Naive thymus-derived CD4-positive, alpha-beta T cell (primary cell): ENCODE data around the gene LRG1. TPM values are rescaled to one million over a fixed set of nuclear protein-coding genes. Genes with fewer than 3 reads are reported as not detected.
"Not testable (repeated sequence)": the region's sequence is repeated elsewhere in the genome, so short reads cannot be mapped to it uniquely, and the experiment has no call there.

ENCODE experiments used
- ATAC-seq: fragments of 150-1000 bp; cut with Tn5 transposase; 2 replicates; pipeline ENCODE4 v1.10.0; 2021; ENCODE audit warnings: mild to moderate bottlenecking, moderate library complexity
- CTCF ChIA-PET: fragments of 350-600 bp; sonication (Branson Sonifier 250); formaldehyde crosslinking; loops from one replicate; lab custom pipeline; 2021; ENCODE audit warnings: antibody characterized with exemption; lab: Charles Lee
- POLR2A ChIA-PET: fragments of 350-600 bp; sonication (Branson Sonifier 250); formaldehyde crosslinking; loops from one replicate; lab custom pipeline; 2021; ENCODE audit warnings: antibody characterized with exemption, inconsistent platforms; lab: Charles Lee
- DNase-seq, 9 donors: peaks; one replicate each; pipeline versions ENCODE4 v3.0.0 to v3.0.0-alpha.2; 2020 to 2022; ENCODE audit warnings: mixed read lengths in 1 of 9
- H3K27ac ChIP-seq: one replicate; pipeline ENCODE4 v1.7.0; 2013; ENCODE audit warnings: mild to moderate bottlenecking, low read depth, low read length, moderate library complexity
- H3K27me3 ChIP-seq, 2 donors: one replicate each; pipeline ENCODE4 v1.7.0; 2013; ENCODE audit warnings: low read length in 2 of 2, mild to moderate bottlenecking in 2 of 2, moderate library complexity in 2 of 2; ENCODE audit not compliant: control insufficient read depth in 2 of 2, insufficient read depth in 2 of 2
- H3K36me3 ChIP-seq, 3 experiments: 1 replicate in 2 of 3; 2 replicates in 1 of 3; pipeline ENCODE4 v1.7.0; 2013; ENCODE audit warnings: low read length in 3 of 3, mild to moderate bottlenecking in 3 of 3, moderate library complexity in 1 of 3; ENCODE audit not compliant: insufficient read depth in 3 of 3, control insufficient read depth in 2 of 3
- H3K4me1 ChIP-seq, 2 donors: one replicate each; pipeline ENCODE4 v1.7.0; 2013; ENCODE audit warnings: low read length in 2 of 2, mild to moderate bottlenecking in 2 of 2, moderate library complexity in 1 of 2; ENCODE audit not compliant: control insufficient read depth in 2 of 2, insufficient read depth in 2 of 2
- H3K4me3 ChIP-seq: 2 replicates; pipeline ENCODE4 v1.7.0; 2013; ENCODE audit warnings: mild to moderate bottlenecking, low read length
- H3K9me3 ChIP-seq, 3 experiments: 1 replicate in 2 of 3; 2 replicates in 1 of 3; pipeline ENCODE4 v1.7.0; 2013; ENCODE audit warnings: low read length in 3 of 3; ENCODE audit not compliant: control insufficient read depth in 2 of 3
- H3K27ac Mint-ChIP-seq, 9 donors: one replicate each; pipeline ENCODE4 v1.8.0; 2020 to 2022; ENCODE audit warnings: mixed read lengths in 9 of 9, mild to moderate bottlenecking in 8 of 9, moderate library complexity in 5 of 9, inconsistent platforms in 2 of 9
- H3K27me3 Mint-ChIP-seq, 5 donors: one replicate each; pipeline ENCODE4 v1.8.0; 2021 to 2022; ENCODE audit warnings: mixed read lengths in 5 of 5, mild to moderate bottlenecking in 1 of 5
- H3K36me3 Mint-ChIP-seq, 5 donors: one replicate each; pipeline ENCODE4 v1.8.0; 2020 to 2022; ENCODE audit warnings: mixed read lengths in 5 of 5, mild to moderate bottlenecking in 3 of 5, inconsistent platforms in 1 of 5
- H3K4me1 Mint-ChIP-seq, 7 donors: one replicate each; pipeline ENCODE4 v1.8.0; 2020 to 2022; ENCODE audit warnings: mixed read lengths in 7 of 7, mild to moderate bottlenecking in 3 of 7, inconsistent platforms in 1 of 7
- H3K4me3 Mint-ChIP-seq, 10 donors: one replicate each; pipeline ENCODE4 v1.8.0; 2020 to 2022; ENCODE audit warnings: mild to moderate bottlenecking in 10 of 10, mixed read lengths in 10 of 10, moderate library complexity in 6 of 10, inconsistent platforms in 2 of 10
- H3K9me3 Mint-ChIP-seq, 11 donors: one replicate each; pipeline ENCODE4 v1.8.0; 2020 to 2022; ENCODE audit warnings: mixed read lengths in 11 of 11, mild to moderate bottlenecking in 4 of 11, inconsistent platforms in 1 of 11, moderate library complexity in 1 of 11
- intact Hi-C, 2 donors: fragments of 100-400 bp; cut with micrococcal nuclease; formaldehyde crosslinking; loops; one replicate each; pipeline ENCODE4 v1.15.1; 2023
- polyA plus RNA-seq, 2 donors: library from polyadenylated mRNA; unstranded; fragments of 300-500 nt; fragmentation: Illumina TruSeq; gene quantifications; one replicate each; pipeline ENCODE4 v1.2.3, GENCODE V29; 2021
- total RNA-seq, 6 experiments: library from RNA in 5 of 6; stranded (reverse) in 5 of 6; gene quantifications; 1 replicate in 5 of 6; 2 replicates in 1 of 6; pipeline ENCODE4 v1.2.3 and lab custom pipeline; 2021 to 2026

Gene LRG1
- total and polyA plus RNA-seq, 7 experiments from 2014 or later = 0.06 to 1.6 (median 0.50) TPM; not detected in 3

DNA sequence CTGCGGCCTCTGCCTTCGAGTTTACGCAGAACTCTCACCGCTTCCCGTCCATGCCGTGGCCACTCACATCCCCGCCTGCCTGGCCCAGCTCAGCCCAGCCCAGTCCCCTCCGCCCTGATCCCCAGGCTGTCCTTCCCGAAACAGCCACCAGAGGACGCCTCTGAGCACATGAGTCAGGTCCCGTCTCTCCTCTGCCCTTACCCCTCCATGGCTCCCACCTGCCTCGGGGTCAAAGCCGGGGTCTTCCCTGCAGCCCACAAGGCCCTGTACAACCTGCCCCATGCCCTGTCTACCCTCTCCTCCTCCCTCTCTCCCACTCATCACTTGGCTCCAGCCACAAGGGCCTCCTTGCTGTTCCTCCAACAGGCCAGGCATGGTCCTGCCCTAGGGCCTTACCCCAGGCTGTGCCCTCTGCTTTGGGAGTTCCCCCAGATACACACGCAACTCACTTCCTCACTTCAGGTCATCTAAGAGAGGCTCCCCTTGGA lies 27.8 kb upstream of the LRG1 start:
- no peaks in the 10 kb centered on the region for H3K27me3 ChIP-seq
- H3K4me1 ChIP-seq = no peaks in the 10 kb centered on the region
- CTCF ChIA-PET = interaction anchor here (0.6 to 5.5 kb wide), 3 partner anchors 66 to 1445 kb away, joined by 3 to 40 read pairs (median 5); no protein-coding TSS in a partner anchor
- Mint-ChIP-seq H3K27ac (no peak overlapping the region), H3K9me3 (peaks cover 0 to 1% (median 0%) of the 10 kb centered on the region in 11 donors), H3K36me3 (no peaks in the 10 kb centered on the region), H3K4me3 (no peak overlapping the region), H3K4me1 (peaks cover 0 to 2% (median 0%) of the 10 kb centered on the region in 7 donors), H3K27me3 (peaks cover 0 to 10% (median 0%) of the 10 kb centered on the region in 5 donors)
- H3K27ac ChIP-seq = no peak overlapping the region
- no peaks in the 10 kb centered on the region for H3K36me3 ChIP-seq
- POLR2A ChIA-PET = no interaction called here
- H3K4me3 ChIP-seq = no peak overlapping the region
- ATAC-seq (peak; percentile 71), DNase-seq (peak; percentile 33 to 68 (median 53))
- intact Hi-C loops = loop anchor here (1.0 kb wide), 1 partner anchor 69 kb away; no protein-coding TSS in a partner anchor
- no peaks in the 10 kb centered on the region for H3K9me3 ChIP-seq

DNA sequence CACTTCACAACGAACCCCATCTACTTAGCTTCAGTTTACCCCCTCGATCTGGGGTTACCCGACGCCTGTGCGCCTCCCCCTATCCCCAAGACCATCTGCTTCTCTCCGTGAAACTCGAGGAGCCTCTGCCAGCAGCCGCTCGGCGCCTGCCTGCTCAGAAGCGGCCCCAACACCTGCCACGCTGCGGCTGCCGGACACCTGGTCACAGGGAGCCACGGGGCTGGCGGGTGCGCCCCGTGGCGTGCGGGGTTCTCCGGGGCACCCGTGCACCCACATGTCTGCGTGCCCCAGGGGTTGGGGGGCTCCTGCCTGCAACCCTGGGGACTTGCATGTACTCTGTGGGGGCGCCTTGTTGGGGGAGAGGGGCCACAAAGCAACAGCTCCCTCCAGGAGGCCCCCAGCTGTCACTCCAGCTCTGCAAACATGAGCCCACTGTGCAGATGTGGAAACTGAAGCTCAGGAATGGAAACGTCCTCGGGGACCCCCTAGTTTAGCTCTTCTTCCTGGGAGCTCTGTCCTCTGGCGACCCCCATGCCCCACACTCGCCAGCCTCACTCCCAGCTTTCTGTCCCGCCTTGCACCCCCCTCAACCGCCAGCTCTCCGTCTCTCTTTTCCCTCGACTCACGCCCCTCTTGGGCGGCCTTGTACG lies 26.7 kb upstream of the LRG1 start:
- H3K27me3 Mint-ChIP-seq = peaks cover 0 to 10% (median 0%) of the 10 kb centered on the region in 5 donors
- H3K27ac ChIP-seq = no peak overlapping the region
- intact Hi-C loops = loop anchor here (1.0 kb wide), 1 partner anchor 70 kb away; no protein-coding TSS in a partner anchor
- ATAC-seq (no peak), DNase-seq (no peak)
- H3K4me1 ChIP-seq = no peaks in the 10 kb centered on the region
- no peak overlapping the region for H3K4me3 ChIP-seq
- peaks cover 0 to 1% (median 0%) of the 10 kb centered on the region in 11 donors for H3K9me3 Mint-ChIP-seq
- H3K4me1 Mint-ChIP-seq = peaks cover 0 to 5% (median 0%) of the 10 kb centered on the region in 7 donors
- H3K9me3 ChIP-seq = no peaks in the 10 kb centered on the region
- H3K27ac Mint-ChIP-seq = peak overlapping the region in 1 of 9 donors; percentile 52
- H3K27me3 ChIP-seq = no peaks in the 10 kb centered on the region
- no peak overlapping the region for H3K4me3 Mint-ChIP-seq
- ChIA-PET POLR2A (no interaction called here), CTCF (interaction anchor here (1.7 to 5.5 kb wide), 2 partner anchors 67 to 70 kb away, joined by 5 to 40 read pairs; no protein-coding TSS in a partner anchor)
- H3K36me3 ChIP-seq = no peaks in the 10 kb centered on the region
- H3K36me3 Mint-ChIP-seq = no peaks in the 10 kb centered on the region

DNA sequence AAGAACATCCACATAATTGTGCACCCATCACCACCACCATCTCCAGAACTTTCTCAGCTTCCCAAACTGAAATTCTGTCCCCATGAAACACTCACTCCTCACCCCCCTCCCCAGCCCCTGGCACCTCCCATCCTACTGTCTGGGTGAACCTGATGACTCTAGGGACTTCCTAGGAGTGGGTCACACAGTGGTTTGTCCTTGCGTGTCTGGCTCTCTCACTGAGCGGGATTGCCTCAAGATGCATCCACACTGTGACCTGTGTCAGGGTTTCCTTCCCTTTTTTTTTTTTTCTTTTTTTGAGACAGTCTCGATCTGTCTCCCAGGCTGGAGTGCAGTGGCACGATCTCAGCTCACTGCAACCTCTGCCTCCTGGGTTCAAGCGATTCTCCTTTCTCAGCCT lies 23.7 kb upstream of the LRG1 start:
- H3K36me3 Mint-ChIP-seq, H3K27ac Mint-ChIP-seq, H3K27me3 ChIP-seq, H3K36me3 ChIP-seq, intact Hi-C loops, H3K4me1 Mint-ChIP-seq, H3K9me3 ChIP-seq, H3K4me3 Mint-ChIP-seq, CTCF ChIA-PET, H3K27ac ChIP-seq, H3K9me3 Mint-ChIP-seq, H3K4me1 ChIP-seq, POLR2A ChIA-PET, DNase-seq, H3K4me3 ChIP-seq: not testable (repeated sequence)
- ATAC-seq = peak; percentile 80
- H3K27me3 Mint-ChIP-seq = peaks cover 0 to 13% (median 0%) of the 10 kb centered on the region in 5 donors

DNA sequence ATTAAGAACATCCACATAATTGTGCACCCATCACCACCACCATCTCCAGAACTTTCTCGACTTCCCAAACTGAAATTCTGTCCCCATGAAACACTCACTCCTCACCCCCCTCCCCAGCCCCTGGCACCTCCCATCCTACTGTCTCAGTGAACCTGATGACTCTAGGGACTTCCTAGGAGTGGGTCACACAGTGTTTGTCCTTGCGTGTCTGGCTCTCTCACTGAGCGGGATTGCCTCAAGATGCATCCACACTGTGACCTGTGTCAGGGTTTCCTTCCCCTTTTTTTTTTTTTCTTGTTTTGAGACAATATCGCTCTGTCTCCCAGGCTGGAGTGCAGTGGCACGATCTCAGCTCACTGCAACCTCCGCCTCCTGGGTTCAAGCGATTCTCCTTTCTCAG lies 22.2 kb upstream of the LRG1 start:
- H3K27ac Mint-ChIP-seq, H3K4me1 ChIP-seq, H3K27ac ChIP-seq, H3K9me3 Mint-ChIP-seq, H3K36me3 ChIP-seq, intact Hi-C loops, POLR2A ChIA-PET, H3K4me3 ChIP-seq, H3K36me3 Mint-ChIP-seq, H3K4me3 Mint-ChIP-seq, H3K27me3 ChIP-seq, DNase-seq, H3K27me3 Mint-ChIP-seq, H3K9me3 ChIP-seq: not testable (repeated sequence)
- CTCF ChIA-PET = interaction anchor here (0.6 kb wide), 1 partner anchor 673 kb away, joined by 5 read pairs; no protein-coding TSS in a partner anchor
- peaks cover 0 to 10% (median 0%) of the 10 kb centered on the region in 7 donors for H3K4me1 Mint-ChIP-seq
- ATAC-seq = peak; percentile 85

DNA sequence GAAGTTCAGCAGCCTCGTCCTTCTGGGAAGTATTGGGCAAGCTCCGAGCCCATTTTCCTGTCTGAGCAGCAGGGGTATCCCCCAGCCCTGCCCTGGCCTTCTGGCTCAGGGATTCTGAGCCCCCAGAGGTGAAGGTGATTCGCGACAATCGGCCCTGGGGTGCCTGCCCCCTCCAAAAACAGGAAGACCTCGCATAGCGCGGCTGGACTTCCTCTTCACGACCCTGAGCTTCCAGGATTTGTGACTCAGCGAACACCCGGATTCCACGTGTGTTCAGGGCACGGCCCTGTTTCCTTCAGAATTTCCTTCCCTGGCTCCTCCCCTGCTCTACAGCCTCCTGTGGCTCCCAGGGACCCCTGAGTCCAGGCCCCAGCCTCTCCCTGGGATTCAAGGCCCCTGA lies 19.7 kb upstream of the LRG1 start, which contains the start of gene SEMA6B:
Gene SEMA6B (minus strand): TSS at position 116 of the 400 bp plus-strand sequence. CDS start 1,227 bp downstream, outside the sequence.
- ATAC-seq (peak; percentile 44), DNase-seq (no peak)
- no peaks in the 10 kb centered on the region for H3K4me1 ChIP-seq
- no peaks in the 10 kb centered on the region for H3K36me3 Mint-ChIP-seq
- H3K9me3 ChIP-seq = no peaks in the 10 kb centered on the region
- no peaks in the 10 kb centered on the region for H3K27me3 ChIP-seq
- peak within 1 kb of the TSS in 1 of 9 donors; percentile 20 for H3K27ac Mint-ChIP-seq
- H3K36me3 ChIP-seq = no peaks in the 10 kb centered on the region
- H3K27me3 Mint-ChIP-seq = peaks cover 0 to 3% (median 0%) of the 10 kb centered on the region in 5 donors
- ChIA-PET CTCF (interaction anchor here (0.6 to 2.0 kb wide), 2 partner anchors 77 to 770 kb away, joined by 4 to 11 read pairs; no protein-coding TSS in a partner anchor), POLR2A (no interaction called here)
- no peak within 1 kb of the TSS for H3K27ac ChIP-seq
- H3K4me3 ChIP-seq = no peak within 1 kb of the TSS
- H3K4me1 Mint-ChIP-seq = peaks cover 0 to 10% (median 0%) of the 10 kb centered on the region in 7 donors
- no peak within 1 kb of the TSS for H3K4me3 Mint-ChIP-seq
- H3K9me3 Mint-ChIP-seq = peaks cover 0 to 2% (median 0%) of the 10 kb centered on the region in 11 donors
- intact Hi-C loops = no loop called here

DNA sequence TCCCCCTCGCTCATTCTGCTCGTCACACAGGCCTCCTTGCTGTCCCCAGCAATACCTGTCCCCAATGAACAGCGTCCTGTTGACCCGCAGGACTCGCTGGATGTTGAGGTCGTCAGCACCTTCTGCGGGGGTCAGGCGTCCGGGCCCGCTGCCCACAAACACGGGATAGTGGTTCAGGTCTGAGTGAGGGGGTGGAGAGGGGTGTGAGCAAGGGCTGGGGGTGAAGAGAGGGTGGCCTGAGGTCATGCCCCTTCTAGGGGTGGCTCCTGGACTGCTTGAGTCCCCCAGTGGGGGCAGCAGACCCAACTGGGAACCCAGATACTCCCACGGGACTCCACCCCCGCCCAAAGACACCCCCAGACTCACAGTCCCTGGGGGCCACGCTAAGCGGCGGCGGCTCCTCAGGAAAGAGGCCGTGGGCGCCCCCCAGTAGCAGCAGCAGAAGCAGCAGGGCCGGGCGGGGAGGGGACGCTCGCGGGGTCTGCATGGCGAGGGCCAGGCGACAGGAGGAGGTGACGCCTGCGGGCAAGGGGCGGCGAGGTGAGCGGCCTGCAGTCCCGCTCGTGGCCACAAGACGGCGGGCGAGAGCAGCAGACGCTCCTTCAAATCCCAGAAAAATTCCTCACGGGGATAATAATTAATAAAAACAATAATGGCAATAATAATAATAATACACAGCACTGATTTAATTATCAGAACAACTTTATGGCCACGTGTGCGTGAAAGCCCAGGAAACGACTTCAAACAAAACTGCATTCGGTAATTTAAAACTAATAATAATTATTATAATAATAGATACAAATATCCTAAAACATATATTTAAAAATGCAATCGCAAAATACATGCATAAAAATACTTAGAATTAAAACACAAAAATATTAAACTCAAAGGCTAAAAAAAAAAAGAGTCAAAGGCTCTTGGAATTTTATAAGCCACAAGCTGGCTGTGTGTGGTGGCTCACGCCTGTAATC lies 18.4 kb upstream of the LRG1 start:
- H3K27ac Mint-ChIP-seq = no peak overlapping the region
- ATAC-seq (no peak), DNase-seq (peak in 2 of 9 donors; percentile 24 to 48)
- Histone ChIP-seq H3K27ac (no peak overlapping the region), H3K36me3 (no peaks in the 10 kb centered on the region), H3K4me3 (no peak overlapping the region), H3K4me1 (no peaks in the 10 kb centered on the region), H3K9me3 (no peaks in the 10 kb centered on the region), H3K27me3 (no peaks in the 10 kb centered on the region)
- no peaks in the 10 kb centered on the region for H3K36me3 Mint-ChIP-seq
- peaks cover 0 to 14% (median 0%) of the 10 kb centered on the region in 5 donors for H3K27me3 Mint-ChIP-seq
- peaks cover 0 to 3% (median 0%) of the 10 kb centered on the region in 11 donors for H3K9me3 Mint-ChIP-seq
- CTCF ChIA-PET = interaction anchor here (0.6 to 2.0 kb wide), 4 partner anchors 12 to 292 kb away, joined by 3 to 9 read pairs (median 4); no protein-coding TSS in a partner anchor
- intact Hi-C loops = loop anchor here in 1 of 2 donors (1.0 kb wide), 1 partner anchor 78 kb away; no protein-coding TSS in a partner anchor
- no peak overlapping the region for H3K4me3 Mint-ChIP-seq
- H3K4me1 Mint-ChIP-seq = peaks cover 0 to 13% (median 0%) of the 10 kb centered on the region in 7 donors
- POLR2A ChIA-PET = interaction anchor here (0.7 kb wide), 1 partner anchor 74 kb away, joined by 3 read pairs; no protein-coding TSS in a partner anchor
